Prostate gland (tissue), 2 donors: ENCODE measurements around the gene LRRTM3. TPM values are rescaled to one million over a fixed set of nuclear protein-coding genes. Genes with fewer than 3 reads are reported as not detected.
A peak's percentile ranks its signal among the peaks of the same experiment; 100 is the strongest.

Experiments
- DNase-seq: peaks from one replicate; pipeline ENCODE4 v3.0.0-alpha.2; 2019; ENCODE audit warnings: low spot score
- H3K27ac ChIP-seq, 2 donors: fragments of 200-600 bp; sonication (generic); 2 replicates each; pipeline ENCODE4 v1.5.1; 2017 to 2019
- H3K27me3 ChIP-seq: fragments of 200-600 bp; sonication (generic); replicated peaks from 2 replicates; pipeline ENCODE4 v1.5.1; 2019; ENCODE audit not compliant: insufficient read depth
- H3K36me3 ChIP-seq, 2 donors: fragments of 200-600 bp; sonication (generic); 1 replicate in 1 of 2; 2 replicates in 1 of 2; pipeline versions ENCODE4 v1.5.1 to v1.8.1; 2017 to 2019
- H3K4me1 ChIP-seq: fragments of 200-600 bp; sonication (generic); replicated peaks from 2 replicates; pipeline ENCODE4 v1.5.1; 2019
- H3K4me3 ChIP-seq, 2 donors: fragments of 200-600 bp; sonication (generic); 2 replicates each; pipeline ENCODE4 v1.5.1; 2017 to 2019
- H3K9me3 ChIP-seq: fragments of 200-600 bp; sonication (generic); 2 replicates; pipeline ENCODE4 v1.5.1; 2017
- CTCF ChIP-seq, 4 experiments: fragments of 200-600 bp in 2 of 4; fragments of 450-650 bp in 2 of 4; sonication (generic) in 2 of 4; IDR thresholded peaks; 1 replicate in 3 of 4; 2 replicates in 1 of 4; pipeline ENCODE4 v1.5.1; 2016 to 2019; ENCODE audit warnings: antibody characterized with exemption in 4 of 4, mild to moderate bottlenecking in 2 of 4, moderate library complexity in 2 of 4
- POLR2A ChIP-seq: fragments of 450-650 bp; IDR thresholded peaks from one replicate; pipeline ENCODE4 v1.6.1; 2016; ENCODE audit warnings: antibody characterized with exemption, mild to moderate bottlenecking
- POLR2AphosphoS5 ChIP-seq: sonication (generic); formaldehyde crosslinking; IDR thresholded peaks from one replicate; pipeline ENCODE4 v1.6.1; 2017; ENCODE audit warnings: antibody characterized with exemption
- WGBS: methylation state at CpG from one replicate; pipeline ENCODE4 v1.1.5; 2018; 5-methylcytosine and 5-hydroxymethylcytosine counted together
- intact Hi-C: fragments of 100-400 bp; cut with DNase I; formaldehyde crosslinking; loops from one replicate; pipeline ENCODE4 v1.14.2; 2022
- total RNA-seq, 2 donors: library from RNA; depleted of rRNA; stranded (reverse); fragments of >200 nt; gene quantifications; one replicate each; pipeline ENCODE4 v1.1.0, GENCODE V29; 2016

The LRRTM3 gene
- 1 to 10 TPM in 1 of 2 donors, under 1 TPM in 1; 0.14 to 2.3 TPM for total RNA-seq

- WGBS: 5% methylated on average over 16 of the region's 16 CpGs
- H3K27ac ChIP-seq: no peak within 1 kb of the TSS
- H3K27me3 ChIP-seq: peaks cover 8% of the 10 kb centered on the region
- no peaks in the 10 kb centered on the region for H3K36me3 ChIP-seq
- intact Hi-C loops: loop anchor here (10.0 kb wide), 1 partner anchor 589 kb away; no protein-coding TSS in a partner anchor
- H3K4me1 ChIP-seq: no peaks in the 10 kb centered on the region
- DNase-seq: peak; percentile 20
- H3K4me3 ChIP-seq: no peak within 1 kb of the TSS
- peak in 3 of 4 experiments; percentile 24 to 42 (median 33) for TF ChIP-seq CTCF (IDR thresholded peaks at IDR 0.05)
- TF ChIP-seq POLR2A: no peak
- peak; percentile 25 for TF ChIP-seq POLR2AphosphoS5
- H3K9me3 ChIP-seq: no peaks in the 10 kb centered on the region
Observed at GRCh38 chr10:66925896-66926715, at the start of gene LRRTM3. Gene LRRTM3 (plus strand): TSS chr10:66926036.

- 61% methylated on average over 2 of the region's 2 CpGs for WGBS
- TF ChIP-seq POLR2A: no peak
- TF ChIP-seq POLR2AphosphoS5: no peak
- TF ChIP-seq CTCF (IDR thresholded peaks at IDR 0.05): no peak
- Histone ChIP-seq H3K9me3 (no peaks in the 10 kb centered on the region), H3K27ac (no peak overlapping the region), H3K36me3 (no peaks in the 10 kb centered on the region), H3K4me1 (no peaks in the 10 kb centered on the region), H3K4me3 (no peak overlapping the region), H3K27me3 (no peaks in the 10 kb centered on the region)
- no peak for DNase-seq
- intact Hi-C loops: no loop called here
Observed at GRCh38 chr10:66877361-66877760, 48.5 kb upstream of the LRRTM3 start.

- H3K27me3 ChIP-seq: no peaks in the 10 kb centered on the region
- no peak overlapping the region for H3K27ac ChIP-seq
- H3K36me3 ChIP-seq: no peaks in the 10 kb centered on the region
- H3K9me3 ChIP-seq: no peaks in the 10 kb centered on the region
- no peak for TF ChIP-seq POLR2A
- TF ChIP-seq CTCF (IDR thresholded peaks at IDR 0.05): no peak
- TF ChIP-seq POLR2AphosphoS5: no peak
- no peaks in the 10 kb centered on the region for H3K4me1 ChIP-seq
- H3K4me3 ChIP-seq: no peak overlapping the region
- no peak for DNase-seq
- intact Hi-C loops: no loop called here
- 29% methylated on average over 1 of the region's 1 CpG for WGBS
Observed at GRCh38 chr10:66880292-66880691, 45.5 kb upstream of the LRRTM3 start.

- H3K9me3 ChIP-seq: no peaks in the 10 kb centered on the region
- H3K4me1 ChIP-seq: no peaks in the 10 kb centered on the region
- H3K27ac ChIP-seq: no peak overlapping the region
- no peak overlapping the region for H3K4me3 ChIP-seq
- H3K36me3 ChIP-seq: no peaks in the 10 kb centered on the region
- 93% methylated on average over 2 of the region's 2 CpGs for WGBS
- DNase-seq: no peak
- no peaks in the 10 kb centered on the region for H3K27me3 ChIP-seq
- TF ChIP-seq POLR2AphosphoS5 (no peak), POLR2A (no peak), CTCF (IDR thresholded peaks at IDR 0.05) (no peak)
- intact Hi-C loops: no loop called here
Observed at GRCh38 chr10:66880826-66881225, 45.0 kb upstream of the LRRTM3 start.

GRCh38 chr10:66881814-66882213, 44.0 kb upstream of the LRRTM3 start:
- intact Hi-C loops: no loop called here
- WGBS: 95% methylated on average over 3 of the region's 3 CpGs
- Histone ChIP-seq H3K27ac (no peak overlapping the region), H3K36me3 (no peaks in the 10 kb centered on the region), H3K4me1 (no peaks in the 10 kb centered on the region), H3K9me3 (no peaks in the 10 kb centered on the region), H3K27me3 (no peaks in the 10 kb centered on the region), H3K4me3 (no peak overlapping the region)
- no peak for TF ChIP-seq POLR2A
- TF ChIP-seq CTCF (IDR thresholded peaks at IDR 0.05): no peak
- TF ChIP-seq POLR2AphosphoS5: no peak
- DNase-seq: no peak
